Activated naive CD4-positive, alpha-beta T cell (primary cell): ENCODE data around the gene GCGR.
A peak's percentile ranks its signal among the peaks of the same experiment; 100 is the strongest.

ENCODE experiments used
- DNase-seq, 4 experiments: peaks; one replicate each; lab custom pipeline; 2025; lab: John Stamatoyannopoulos, UW

GCGR gene

GRCh38 chr17:81849457-81849856 is 45.5 kb downstream of the GCGR start:
- no peak for DNase-seq

- no peak for DNase-seq
Observed at GRCh38 chr17:81851423-81851822, 47.5 kb downstream of the GCGR start.

DNA sequence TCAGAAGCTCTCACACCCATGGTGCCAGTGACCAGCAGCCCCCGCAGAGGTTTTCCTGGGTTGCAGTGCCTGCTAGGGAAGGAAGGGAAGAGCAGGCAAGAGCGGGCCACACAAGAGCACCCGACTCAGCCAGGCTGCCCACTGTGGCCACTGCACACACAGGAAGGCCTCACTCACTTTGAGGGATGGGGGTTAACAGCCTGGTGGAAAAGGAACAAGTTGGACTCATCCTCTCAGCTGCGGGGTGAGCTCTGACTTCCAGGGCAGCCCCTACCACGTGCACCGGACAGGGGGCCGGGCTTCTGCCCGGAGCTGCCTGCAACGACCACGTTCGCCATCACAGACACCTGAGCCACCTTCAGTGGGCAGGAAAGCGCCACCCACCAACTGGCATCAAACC is 48.3 kb downstream of the GCGR start:
- no peak for DNase-seq

DNA sequence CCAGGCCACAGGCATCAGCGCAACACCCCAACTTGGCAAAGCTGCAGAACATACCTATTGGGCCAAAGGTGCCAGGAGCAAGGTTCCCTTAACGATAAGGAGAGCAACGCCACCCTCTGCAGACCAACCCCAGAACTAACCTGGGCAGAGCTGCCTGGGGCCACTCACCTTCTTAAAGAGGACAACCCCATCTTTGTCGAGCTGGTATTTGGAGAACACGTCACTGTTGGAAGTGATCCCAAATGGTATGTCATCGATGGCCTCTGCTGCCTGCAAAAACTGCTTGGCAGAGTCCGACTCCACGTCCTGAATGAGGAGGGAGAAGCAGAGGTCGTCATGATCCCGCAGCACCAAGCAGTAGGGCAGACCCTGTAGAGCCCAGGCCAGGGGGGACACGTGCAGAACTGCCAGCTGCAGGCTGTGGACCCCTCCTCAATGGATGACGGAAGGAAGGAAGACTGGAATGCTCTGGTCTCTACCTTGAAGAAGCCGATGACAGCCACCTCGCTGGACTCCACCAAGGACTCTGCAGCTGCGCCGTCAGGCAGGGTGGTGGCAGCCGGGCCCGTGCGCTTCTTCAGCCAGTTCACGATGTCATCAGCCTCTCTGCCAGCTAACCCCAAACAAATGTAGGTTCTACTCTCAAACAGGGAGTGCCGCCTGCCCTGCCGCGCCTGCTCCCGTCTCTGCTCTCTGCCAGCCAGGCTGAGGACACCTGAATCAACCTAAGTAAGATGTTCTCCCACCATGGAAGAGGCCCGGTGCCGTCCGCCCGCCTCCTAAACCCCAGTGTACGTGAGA is 51.2 kb downstream of the GCGR start:
- DNase-seq = no peak

DNA sequence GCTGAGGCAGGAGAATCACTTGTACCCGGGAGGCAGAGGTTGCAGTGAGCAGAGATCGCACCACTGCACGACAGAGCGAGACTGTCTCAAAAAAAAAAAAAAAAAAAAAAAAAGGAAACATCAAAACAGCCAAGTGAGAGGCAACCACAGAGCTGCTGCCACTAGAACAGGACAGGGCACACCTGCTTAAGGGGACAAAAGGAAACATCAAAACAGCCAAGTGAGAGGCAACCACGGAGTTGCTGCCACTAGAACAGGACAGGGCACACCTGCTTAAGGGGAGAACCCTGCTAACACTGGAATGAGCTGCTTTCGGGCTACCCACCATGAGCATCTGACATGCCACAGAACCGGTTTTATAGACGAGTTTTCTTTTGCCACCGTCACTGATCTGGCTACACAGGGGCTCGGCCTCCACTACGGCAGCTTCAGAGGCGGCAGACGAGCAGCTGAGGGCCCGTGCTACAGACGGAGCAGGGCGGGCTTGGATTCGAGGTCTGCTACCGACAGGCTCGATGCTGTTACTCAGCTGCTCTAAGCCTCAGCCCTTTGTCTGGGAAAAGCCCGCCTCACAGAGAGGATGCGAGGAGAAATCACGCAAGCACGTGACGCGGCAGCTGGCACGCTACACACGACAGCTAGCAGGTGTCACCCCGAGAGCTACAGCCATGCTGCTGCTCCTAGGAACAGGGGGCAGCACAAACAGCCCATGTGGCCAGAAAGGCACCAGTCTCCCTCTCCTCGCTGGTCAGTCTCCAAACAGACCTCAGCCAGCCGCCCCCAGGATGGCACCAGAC is 54.4 kb downstream of the GCGR start:
- DNase-seq = no peak

DNA sequence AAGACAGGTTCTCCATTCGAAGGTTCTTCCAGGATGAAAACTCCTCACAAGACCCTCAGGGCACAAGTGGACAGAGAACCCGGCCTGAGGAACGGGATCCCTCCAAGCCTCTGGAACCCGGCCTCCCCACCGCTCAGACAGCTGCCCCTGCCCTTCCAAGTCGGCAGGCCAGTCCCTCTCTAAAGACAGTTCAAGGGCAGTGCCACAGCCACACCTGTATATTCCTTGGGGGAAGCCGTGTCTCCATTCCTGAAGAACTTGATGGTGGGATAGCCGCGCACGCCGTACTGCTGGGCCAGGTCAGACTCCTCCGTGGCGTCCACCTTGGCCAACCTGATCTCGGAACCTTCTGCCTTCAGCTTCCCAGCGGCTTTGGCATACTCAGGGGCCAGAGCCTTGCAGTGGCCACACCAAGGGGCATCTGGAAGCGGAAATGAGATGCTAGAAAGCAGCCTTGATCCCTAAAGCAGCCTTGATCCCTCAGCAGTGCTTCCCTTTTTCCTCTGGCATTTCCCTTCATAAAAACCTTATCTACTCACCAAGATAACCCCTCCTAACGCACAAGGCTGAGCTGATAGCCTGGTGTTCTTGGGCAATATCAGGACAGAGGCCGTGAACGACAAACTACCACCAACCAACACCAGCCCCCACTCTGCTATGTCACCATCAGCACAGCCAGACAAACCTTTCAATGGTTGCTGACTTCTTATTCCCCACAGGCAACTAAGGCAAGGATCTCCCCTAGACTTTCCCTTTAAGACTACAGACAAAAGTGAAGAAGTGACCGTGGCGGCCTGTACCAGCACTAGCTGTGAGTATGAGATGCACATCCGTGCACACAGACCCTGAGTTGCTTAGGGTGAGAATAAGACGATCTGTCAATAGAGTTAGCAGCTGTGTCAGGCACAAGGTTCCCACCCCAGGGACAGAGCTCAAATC is 55.3 kb downstream of the GCGR start:
- no peak for DNase-seq

- peak in 3 of 4 experiments; percentile 100 for DNase-seq
Observed at GRCh38 chr17:81859906-81860755, 56.2 kb downstream of the GCGR start, which contains the start of gene P4HB. TSS of gene P4HB (minus strand) at chr17:81860535. CDS start at chr17:81860471, 64 bp downstream.

GRCh38 chr17:81860756-81861568 is 57.0 kb downstream of the GCGR start:
- DNase-seq = peak; percentile 99 to 100 (median 100)

DNA sequence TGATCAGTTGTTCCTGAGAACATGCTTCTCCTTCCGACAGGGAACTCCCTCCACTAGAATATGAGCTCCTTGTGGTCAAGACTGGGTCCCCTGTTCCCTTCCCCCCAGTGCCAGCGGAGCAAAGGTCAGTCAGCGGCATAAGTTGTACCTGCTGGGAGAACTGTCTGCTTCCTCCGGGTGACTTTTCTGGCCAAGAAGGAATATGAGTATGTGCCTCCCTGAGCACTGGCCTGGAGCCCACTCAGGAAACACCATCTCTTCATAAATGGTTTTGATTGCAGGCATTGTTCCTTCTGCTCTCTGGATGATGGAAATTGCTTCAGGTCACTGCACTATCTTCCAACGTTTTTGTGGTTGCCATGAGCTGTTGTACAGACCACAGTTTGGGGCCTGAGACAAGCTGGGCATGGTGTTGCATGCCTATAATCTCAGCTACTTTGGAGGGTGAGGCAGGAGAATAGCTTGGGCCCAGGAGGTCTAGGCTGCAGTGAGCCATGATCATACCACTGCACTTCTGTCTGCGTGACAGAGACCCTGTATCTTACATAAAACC is 59.2 kb downstream of the GCGR start:
- no peak for DNase-seq
